GM19351 (cell line): ENCODE results near the gene LTC4S.

Experiments
- ATAC-seq: cut with Tn5 transposase; IDR thresholded peaks from one replicate; pipeline ENCODE4 v1.9.1; 2021; ENCODE audit warnings: mild to moderate bottlenecking, moderate library complexity; ENCODE audit not compliant: unreplicated experiment

Gene LTC4S

GRCh38 chr5:179805529-179806249, 11.9 kb downstream of the LTC4S start:
- peak; percentile 24 for ATAC-seq

- ATAC-seq, result peak; percentile 67
Measured at GRCh38 chr5:179806250-179807048, 12.7 kb downstream of the LTC4S start, which contains the start of gene MGAT4B. TSS of gene MGAT4B (minus strand) at chr5:179806866. CDS start at chr5:179806583, 283 bp downstream.

- ATAC-seq, result no peak
Measured at GRCh38 chr5:179812135-179812825, 18.5 kb downstream of the LTC4S start.

GRCh38 chr5:179812997-179813607, 19.3 kb downstream of the LTC4S start:
- ATAC-seq, result no peak

- ATAC-seq, result no peak
Measured at GRCh38 chr5:179814090-179814489, 20.3 kb downstream of the LTC4S start.

GRCh38 chr5:179815491-179816249, 21.9 kb downstream of the LTC4S start:
- no peak for ATAC-seq

GRCh38 chr5:179816401-179816795, 22.6 kb downstream of the LTC4S start:
- no peak for ATAC-seq

GRCh38 chr5:179816796-179817469, 23.1 kb downstream of the LTC4S start:
- no peak for ATAC-seq

- ATAC-seq, result no peak
Measured at GRCh38 chr5:179817470-179817840, 23.7 kb downstream of the LTC4S start.

- no peak for ATAC-seq
Measured at GRCh38 chr5:179817890-179818745, 24.3 kb downstream of the LTC4S start.

GRCh38 chr5:179818746-179819295, 25.0 kb downstream of the LTC4S start:
- peak; percentile 62 for ATAC-seq

- ATAC-seq, result peak; percentile 16
Measured at GRCh38 chr5:179819296-179820126, 25.7 kb downstream of the LTC4S start.

- ATAC-seq, result no peak
Measured at GRCh38 chr5:179820127-179820482, 26.3 kb downstream of the LTC4S start.

- peak; percentile 36 for ATAC-seq
Measured at GRCh38 chr5:179820483-179821297, 26.9 kb downstream of the LTC4S start, which contains the start of gene SQSTM1. TSS of gene SQSTM1 (plus strand) at chr5:179820905. CDS start at chr5:179820937, 32 bp downstream.

GRCh38 chr5:179821298-179822058, 27.7 kb downstream of the LTC4S start:
- peak; percentile 53 for ATAC-seq

GRCh38 chr5:179822059-179822432, 28.3 kb downstream of the LTC4S start:
- ATAC-seq, result no peak
